ENCODE data around the gene PEX6.

The PEX6 gene

DNA sequence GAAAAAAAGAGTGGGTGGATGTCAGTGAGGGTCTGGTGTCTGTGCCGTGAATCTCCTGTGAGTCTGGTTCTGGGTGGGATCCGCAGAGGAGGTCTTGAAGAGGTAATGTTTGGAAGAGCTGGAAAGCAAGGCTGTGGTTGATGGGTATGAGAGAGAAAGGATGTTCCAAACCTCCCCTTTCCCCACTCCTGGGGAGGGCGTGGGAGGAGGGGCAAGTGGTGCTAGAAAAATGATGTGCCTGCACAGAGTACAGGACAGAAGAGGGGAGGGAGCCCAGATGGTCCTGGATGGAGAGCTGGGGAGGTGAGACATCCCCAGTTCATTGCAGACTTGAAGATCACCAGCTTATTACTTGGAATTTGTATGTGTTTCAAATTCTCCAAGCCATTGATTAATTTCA, 46.6 kb downstream of the PEX6 start:
- TF ChIP-seq, protein P1, sequence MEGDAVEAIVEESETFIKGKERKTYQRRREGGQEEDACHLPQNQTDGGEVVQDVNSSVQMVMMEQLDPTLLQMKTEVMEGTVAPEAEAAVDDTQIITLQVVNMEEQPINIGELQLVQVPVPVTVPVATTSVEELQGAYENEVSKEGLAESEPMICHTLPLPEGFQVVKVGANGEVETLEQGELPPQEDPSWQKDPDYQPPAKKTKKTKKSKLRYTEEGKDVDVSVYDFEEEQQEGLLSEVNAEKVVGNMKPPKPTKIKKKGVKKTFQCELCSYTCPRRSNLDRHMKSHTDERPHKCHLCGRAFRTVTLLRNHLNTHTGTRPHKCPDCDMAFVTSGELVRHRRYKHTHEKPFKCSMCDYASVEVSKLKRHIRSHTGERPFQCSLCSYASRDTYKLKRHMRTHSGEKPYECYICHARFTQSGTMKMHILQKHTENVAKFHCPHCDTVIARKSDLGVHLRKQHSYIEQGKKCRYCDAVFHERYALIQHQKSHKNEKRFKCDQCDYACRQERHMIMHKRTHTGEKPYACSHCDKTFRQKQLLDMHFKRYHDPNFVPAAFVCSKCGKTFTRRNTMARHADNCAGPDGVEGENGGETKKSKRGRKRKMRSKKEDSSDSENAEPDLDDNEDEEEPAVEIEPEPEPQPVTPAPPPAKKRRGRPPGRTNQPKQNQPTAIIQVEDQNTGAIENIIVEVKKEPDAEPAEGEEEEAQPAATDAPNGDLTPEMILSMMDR (conservative IDR thresholded peaks at IDR 0.05; ENCODE audit: low read length): no peak
- no peak for TF ChIP-seq EZH2phosphoT487 (IDR thresholded peaks at IDR 0.05; ENCODE audit: borderline replicate concordance)
- Histone ChIP-seq H3K9me3 (ENCODE audit: insufficient read depth, low read depth, low read length) (no peaks in the 10 kb centered on the region), H3K4me3 (ENCODE audit: low read length, poor library complexity, severe bottlenecking) (peak overlapping the region; percentile 90), H3K36me3 (ENCODE audit: insufficient read depth, low read length) (peaks cover 34% of the 10 kb centered on the region; the same call in 1 of the 2 replicates), H4K20me1 (ENCODE audit: insufficient read depth, low read length, poor library complexity, severe bottlenecking) (peaks cover 59% of the 10 kb centered on the region), H3K79me2 (ENCODE audit: insufficient read depth, low read length) (peaks cover 71% of the 10 kb centered on the region), H3K9ac (ENCODE audit: low read depth, low read length, poor library complexity, severe bottlenecking) (peak overlapping the region; percentile 97), H3K9me2 (replicated peaks; ENCODE audit: low read depth, low read length) (no peaks in the 10 kb centered on the region), H2AFZ (ENCODE audit: low read length) (no peak overlapping the region), H3K4me2 (ENCODE audit: low read depth, low read length, poor library complexity, severe bottlenecking) (peak overlapping the region; percentile 89), H3K4me1 (ENCODE audit: insufficient read depth, low read length, poor library complexity, severe bottlenecking) (peaks cover 45% of the 10 kb centered on the region), H3F3A (ENCODE audit: low read depth) (peaks cover 18% of the 10 kb centered on the region), H3K27me3 (ENCODE audit: insufficient read depth, low read length, poor library complexity, severe bottlenecking) (no peaks in the 10 kb centered on the region)

DNA sequence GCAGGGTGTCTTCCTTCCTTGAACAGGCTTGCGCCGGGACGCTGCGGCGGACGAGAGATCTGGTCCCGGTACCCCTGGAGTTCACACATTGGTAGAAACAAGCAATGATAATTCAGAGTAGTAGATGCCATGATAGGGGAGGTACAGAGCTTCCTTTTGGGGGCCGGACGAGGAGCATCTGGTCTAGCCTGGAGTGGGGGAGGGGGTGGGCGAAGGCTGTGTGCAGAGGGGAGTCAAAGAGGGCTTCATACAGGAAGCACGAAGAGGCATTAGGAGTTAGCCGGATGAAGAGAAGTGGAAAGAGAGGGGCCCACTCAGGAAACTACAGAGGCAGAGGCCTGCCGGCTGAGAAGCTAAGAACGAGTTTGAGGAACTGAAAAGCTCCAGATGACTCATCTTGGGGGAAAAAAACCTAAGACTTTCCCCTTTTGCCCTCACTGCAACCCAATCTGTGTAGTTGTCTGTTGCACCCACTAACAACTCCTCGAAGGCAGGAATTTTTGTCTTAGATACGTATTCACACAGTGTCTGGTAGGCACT, 49.1 kb downstream of the PEX6 start:
- Histone ChIP-seq H3K79me2 (ENCODE audit: insufficient read depth, low read length) (peaks cover 46% of the 10 kb centered on the region), H3K4me2 (ENCODE audit: low read depth, low read length, poor library complexity, severe bottlenecking) (peak overlapping the region; percentile 81), H3K9me3 (ENCODE audit: insufficient read depth, low read depth, low read length) (no peaks in the 10 kb centered on the region), H3K27me3 (ENCODE audit: insufficient read depth, low read length, poor library complexity, severe bottlenecking) (no peaks in the 10 kb centered on the region), H3K9me2 (replicated peaks; ENCODE audit: low read depth, low read length) (no peaks in the 10 kb centered on the region), H4K20me1 (ENCODE audit: insufficient read depth, low read length, poor library complexity, severe bottlenecking) (peaks cover 42% of the 10 kb centered on the region), H3K9ac (ENCODE audit: low read depth, low read length, poor library complexity, severe bottlenecking) (peak overlapping the region; percentile 97), H3K4me1 (ENCODE audit: insufficient read depth, low read length, poor library complexity, severe bottlenecking) (peaks cover 45% of the 10 kb centered on the region), H2AFZ (ENCODE audit: low read length) (peak overlapping the region; percentile 76), H3K36me3 (ENCODE audit: insufficient read depth, low read length) (peaks cover 9% of the 10 kb centered on the region; the same call in 1 of the 2 replicates), H3K4me3 (ENCODE audit: low read length, poor library complexity, severe bottlenecking) (peak overlapping the region; percentile 90), H3F3A (ENCODE audit: low read depth) (peaks cover 18% of the 10 kb centered on the region)
- TF ChIP-seq EZH2phosphoT487 (IDR thresholded peaks at IDR 0.05; ENCODE audit: borderline replicate concordance): no peak
- TF ChIP-seq, protein P1 (conservative IDR thresholded peaks at IDR 0.05; ENCODE audit: low read length): no peak

DNA sequence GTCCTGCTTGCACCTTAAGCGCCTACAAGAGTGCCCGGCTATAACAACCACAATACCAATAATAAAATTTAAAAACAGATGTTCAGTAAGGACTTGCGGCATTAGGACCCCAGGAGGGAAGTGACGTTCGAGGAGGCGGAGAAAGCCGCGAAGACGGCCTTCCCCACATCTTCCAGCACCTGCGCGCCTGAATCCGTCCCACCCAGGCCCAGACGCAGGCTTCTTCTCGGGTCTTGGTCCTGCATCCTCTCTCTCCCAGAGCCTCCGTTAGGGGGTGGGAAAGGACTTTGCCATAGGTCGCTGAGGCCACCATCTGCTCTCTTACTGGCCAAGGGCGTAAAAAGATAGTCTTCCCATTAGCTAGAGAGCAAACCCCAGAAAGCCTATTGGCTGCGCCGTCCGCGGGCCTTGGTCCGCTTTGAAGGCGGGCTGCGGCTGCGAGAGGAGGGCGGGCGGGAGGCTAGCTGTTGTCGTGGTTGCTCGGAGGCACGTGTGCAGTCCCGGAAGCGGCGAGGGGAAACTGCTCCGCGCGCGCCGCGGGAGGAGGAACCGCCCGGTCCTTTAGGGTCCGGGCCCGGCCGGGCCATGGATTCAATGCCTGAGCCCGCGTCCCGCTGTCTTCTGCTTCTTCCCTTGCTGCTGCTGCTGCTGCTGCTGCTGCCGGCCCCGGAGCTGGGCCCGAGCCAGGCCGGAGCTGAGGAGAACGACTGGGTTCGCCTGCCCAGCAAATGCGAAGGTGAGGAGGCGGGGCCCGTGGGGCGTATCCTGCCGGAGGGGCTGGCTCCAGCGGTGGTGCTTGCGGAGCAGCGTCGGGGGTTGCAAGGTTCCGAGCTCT, 49.8 kb downstream of the PEX6 start, which contains the start of gene CNPY3:
Gene CNPY3, plus strand, starts transcription at position 495 of the 835 bp plus-strand sequence. Its CDS starts 91 bp downstream, at position 586.
- peaks cover 37% of the 10 kb centered on the region for H4K20me1 ChIP-seq (ENCODE audit: insufficient read depth, low read length, poor library complexity, severe bottlenecking)
- H3K9ac ChIP-seq (ENCODE audit: low read depth, low read length, poor library complexity, severe bottlenecking): peak within 1 kb of the TSS; percentile 97
- no peaks in the 10 kb centered on the region for H3K27me3 ChIP-seq (ENCODE audit: insufficient read depth, low read length, poor library complexity, severe bottlenecking)
- H3K4me3 ChIP-seq (ENCODE audit: low read length, poor library complexity, severe bottlenecking): peak within 1 kb of the TSS; percentile 90
- H3K4me1 ChIP-seq (ENCODE audit: insufficient read depth, low read length, poor library complexity, severe bottlenecking): peaks cover 42% of the 10 kb centered on the region
- H3K9me2 ChIP-seq (replicated peaks; ENCODE audit: low read depth, low read length): no peaks in the 10 kb centered on the region
- H3K4me2 ChIP-seq (ENCODE audit: low read depth, low read length, poor library complexity, severe bottlenecking): peak within 1 kb of the TSS; percentile 96
- peak within 1 kb of the TSS; percentile 82 for H2AFZ ChIP-seq (ENCODE audit: low read length)
- H3F3A ChIP-seq (ENCODE audit: low read depth): peaks cover 18% of the 10 kb centered on the region
- peaks cover 39% of the 10 kb centered on the region for H3K79me2 ChIP-seq (ENCODE audit: insufficient read depth, low read length)
- no peak for TF ChIP-seq EZH2phosphoT487 (IDR thresholded peaks at IDR 0.05; ENCODE audit: borderline replicate concordance)
- TF ChIP-seq, protein P1 (conservative IDR thresholded peaks at IDR 0.05; ENCODE audit: low read length): no peak
- H3K36me3 ChIP-seq (ENCODE audit: insufficient read depth, low read length): peaks cover 3% of the 10 kb centered on the region; the same call in 1 of the 2 replicates
- H3K9me3 ChIP-seq (ENCODE audit: insufficient read depth, low read depth, low read length): no peaks in the 10 kb centered on the region

All from Loucy (cell line).